Fibroblast of lung (primary cell): ENCODE results near the gene ABCB11.

ENCODE experiments used
- EZH2 ChIP-seq: IDR thresholded peaks from 2 replicates; pipeline ENCODE4 v1.5.1; 2012; ENCODE audit warnings: low read length, control low read depth, mild to moderate bottlenecking; ENCODE audit errors: missing control alignments
- TF ChIP-seq, protein P1 (sequence below), 2 donors: IDR thresholded peaks in 1 of 2; conservative IDR thresholded peaks in 1 of 2; 1 replicate in 1 of 2; 2 replicates in 1 of 2; pipeline ENCODE4 v1.5.1; 2011 to 2012; ENCODE audit warnings: low read length in 2 of 2, control low read depth in 1 of 2, inconsistent platforms in 1 of 2, low read depth in 1 of 2, mild to moderate bottlenecking in 1 of 2

DNA sequence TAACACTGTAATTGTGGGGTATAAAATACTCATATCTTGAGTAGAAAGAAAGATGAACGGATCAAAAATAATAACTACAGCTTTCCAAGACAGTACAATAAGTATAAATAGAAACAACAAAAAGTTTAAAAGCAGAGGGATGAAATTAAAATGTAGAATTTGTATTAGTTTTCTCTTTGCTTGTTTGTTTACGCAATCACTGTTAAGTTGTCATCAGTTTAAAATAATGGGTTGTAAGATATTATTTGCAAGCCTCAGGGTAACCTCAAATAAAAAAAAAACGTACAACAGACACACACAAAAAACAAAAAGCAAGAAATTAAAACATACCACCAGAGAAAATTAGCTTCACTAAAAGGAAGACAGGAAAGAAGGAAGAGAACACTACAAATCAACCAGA, 18.0 kb upstream of the ABCB11 start:
- no peak for TF ChIP-seq EZH2
- TF ChIP-seq, protein P1, sequence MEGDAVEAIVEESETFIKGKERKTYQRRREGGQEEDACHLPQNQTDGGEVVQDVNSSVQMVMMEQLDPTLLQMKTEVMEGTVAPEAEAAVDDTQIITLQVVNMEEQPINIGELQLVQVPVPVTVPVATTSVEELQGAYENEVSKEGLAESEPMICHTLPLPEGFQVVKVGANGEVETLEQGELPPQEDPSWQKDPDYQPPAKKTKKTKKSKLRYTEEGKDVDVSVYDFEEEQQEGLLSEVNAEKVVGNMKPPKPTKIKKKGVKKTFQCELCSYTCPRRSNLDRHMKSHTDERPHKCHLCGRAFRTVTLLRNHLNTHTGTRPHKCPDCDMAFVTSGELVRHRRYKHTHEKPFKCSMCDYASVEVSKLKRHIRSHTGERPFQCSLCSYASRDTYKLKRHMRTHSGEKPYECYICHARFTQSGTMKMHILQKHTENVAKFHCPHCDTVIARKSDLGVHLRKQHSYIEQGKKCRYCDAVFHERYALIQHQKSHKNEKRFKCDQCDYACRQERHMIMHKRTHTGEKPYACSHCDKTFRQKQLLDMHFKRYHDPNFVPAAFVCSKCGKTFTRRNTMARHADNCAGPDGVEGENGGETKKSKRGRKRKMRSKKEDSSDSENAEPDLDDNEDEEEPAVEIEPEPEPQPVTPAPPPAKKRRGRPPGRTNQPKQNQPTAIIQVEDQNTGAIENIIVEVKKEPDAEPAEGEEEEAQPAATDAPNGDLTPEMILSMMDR (conservative IDR thresholded peaks at IDR 0.05 in 1 of 2, IDR thresholded peaks at IDR 0.05 in 1 of 2; ENCODE audit: low read depth in 1 of 2, low read length in 2 of 2): no peak
